Renal cortical epithelial cell (primary cell): Measurements from ENCODE around the gene EFHC1. TPM values are rescaled to one million over a fixed set of nuclear protein-coding genes. Genes with fewer than 3 reads are reported as not detected.

Experiments used
- DNase-seq: peaks from one replicate; pipeline ENCODE4 v3.0.0-alpha.2; 2011; ENCODE audit warnings: low read depth
- total RNA-seq: library from RNA; depleted of rRNA; stranded (reverse); fragments of >200 nt; gene quantifications from 2 replicates; pipeline ENCODE4 v1.2.3, GENCODE V29; 2014

EFHC1 gene
- total RNA-seq, 1 donor from 2014 or later, result 50.2 TPM

- no peak for DNase-seq
These were observed 119.5 kb downstream of the EFHC1 start for GRCh38 chr6:52539607-52540006.

- DNase-seq, result no peak
These were observed 120.3 kb downstream of the EFHC1 start for GRCh38 chr6:52540286-52540902.

GRCh38 chr6:52541135-52541534, 121.0 kb downstream of the EFHC1 start:
- DNase-seq, result no peak

- DNase-seq, result no peak
These were observed 123.1 kb downstream of the EFHC1 start for GRCh38 chr6:52543262-52543661.

- DNase-seq, result peak; percentile 50
These were observed 123.8 kb downstream of the EFHC1 start for GRCh38 chr6:52543729-52544601.

GRCh38 chr6:52544602-52545405, 124.7 kb downstream of the EFHC1 start:
- DNase-seq, result no peak

DNA sequence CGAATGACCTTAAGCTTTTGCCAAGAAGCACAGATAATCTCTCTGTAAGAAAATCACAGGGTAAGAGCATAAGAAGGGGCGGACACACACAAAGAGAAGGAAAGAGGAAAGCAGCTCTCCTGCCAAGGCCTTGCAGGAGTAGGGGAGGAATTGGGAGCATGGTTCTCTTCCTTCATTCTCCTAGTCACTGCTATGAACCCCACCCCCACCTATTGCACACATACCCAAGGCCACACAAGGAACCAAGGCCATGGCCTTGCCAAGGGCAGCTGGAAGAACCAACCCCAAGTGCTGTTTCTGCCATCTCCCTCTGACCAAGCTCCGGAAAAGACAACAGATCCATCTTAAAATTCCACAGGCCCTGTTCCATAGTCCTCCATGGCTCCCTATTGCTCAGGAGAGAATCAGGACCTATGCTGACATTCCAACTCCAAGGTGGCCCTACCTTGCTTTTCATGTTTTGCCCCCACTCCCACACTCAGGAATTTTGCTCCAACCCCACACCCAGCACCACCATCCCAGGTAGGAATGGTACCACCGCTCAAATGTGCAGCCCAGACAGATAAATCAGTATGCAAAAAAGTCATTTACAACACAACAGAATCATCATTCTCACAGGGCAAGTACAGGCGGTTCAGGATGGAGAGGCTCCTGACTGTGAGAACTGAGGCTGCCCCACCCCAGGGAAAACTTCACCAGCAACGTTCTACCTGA, 125.4 kb downstream of the EFHC1 start:
- DNase-seq, result no peak

- DNase-seq, result no peak
These were observed 126.0 kb downstream of the EFHC1 start for GRCh38 chr6:52546192-52546591.

GRCh38 chr6:52546678-52547077, 126.5 kb downstream of the EFHC1 start:
- DNase-seq, result no peak

- DNase-seq, result no peak
These were observed 127.7 kb downstream of the EFHC1 start for GRCh38 chr6:52547647-52548352.

DNA sequence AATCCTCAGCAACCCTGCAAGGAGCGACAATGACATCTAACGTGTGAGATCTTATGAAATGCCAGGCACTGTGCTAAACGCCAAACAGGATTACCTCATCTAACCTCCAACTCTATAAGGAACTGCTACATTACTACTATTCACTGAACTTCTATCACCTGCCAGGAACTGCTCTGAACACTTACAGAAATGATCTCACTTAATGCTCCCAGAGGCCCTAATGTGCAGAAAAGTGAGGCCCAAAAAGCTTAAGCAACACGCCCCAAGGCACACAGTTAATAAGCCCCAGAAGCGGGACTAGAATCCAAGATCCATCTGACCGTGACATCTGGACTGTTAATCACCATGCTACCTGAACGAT, 128.2 kb downstream of the EFHC1 start:
- DNase-seq, result no peak

- DNase-seq, result no peak
These were observed 128.9 kb downstream of the EFHC1 start for GRCh38 chr6:52548999-52549398.

GRCh38 chr6:52549428-52549827, 129.3 kb downstream of the EFHC1 start:
- no peak for DNase-seq

DNA sequence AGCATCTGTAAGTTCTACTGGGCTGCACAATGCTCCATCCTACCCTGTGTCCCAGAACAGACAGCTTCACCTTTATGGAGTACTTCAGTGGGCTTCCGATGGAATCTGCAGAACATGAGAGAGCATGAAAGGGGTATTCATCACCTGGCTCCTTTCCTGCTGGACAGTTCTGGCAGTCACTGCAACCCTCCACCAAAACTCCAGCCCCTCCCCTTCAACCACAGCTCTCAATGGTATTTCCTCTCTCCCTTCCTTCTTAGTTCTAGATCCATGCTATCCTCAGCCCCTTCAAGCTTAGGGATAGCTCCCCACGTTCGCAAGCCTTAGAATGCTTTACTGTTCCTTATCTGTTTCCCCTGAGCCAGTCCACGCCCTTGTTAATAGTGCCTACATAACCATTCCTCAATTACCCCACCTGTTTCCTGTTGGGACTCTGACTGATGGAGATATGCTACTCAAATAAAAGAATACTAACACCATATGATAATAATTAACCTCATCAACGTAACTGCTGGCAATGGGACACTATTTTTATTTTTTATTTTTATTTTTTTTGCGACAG, 130.0 kb downstream of the EFHC1 start:
- no peak for DNase-seq

DNA sequence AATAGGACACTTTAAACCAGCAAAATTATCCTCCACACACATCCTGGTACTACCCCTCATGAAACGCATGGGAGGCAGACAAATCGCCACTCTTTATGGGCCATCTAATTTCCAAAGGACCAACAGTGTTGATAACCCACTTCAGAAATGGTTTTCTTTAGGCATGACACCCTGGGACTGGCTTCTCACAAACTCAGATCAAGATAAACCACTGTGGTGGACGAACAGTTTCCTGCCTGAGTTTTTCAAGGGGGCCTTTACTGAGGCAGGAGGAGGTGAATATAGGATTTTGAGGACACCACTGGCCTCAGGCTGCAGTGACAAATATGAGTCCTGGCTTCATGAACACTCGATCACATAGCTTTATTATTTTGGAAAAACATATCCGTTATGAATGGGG, 130.7 kb downstream of the EFHC1 start:
- DNase-seq, result no peak

- DNase-seq, result peak; percentile 90
These were observed 131.5 kb downstream of the EFHC1 start for GRCh38 chr6:52551483-52552277.

- no peak for DNase-seq
These were observed 132.1 kb downstream of the EFHC1 start for GRCh38 chr6:52552278-52552643.

GRCh38 chr6:52553158-52553557, 133.0 kb downstream of the EFHC1 start:
- no peak for DNase-seq

DNA sequence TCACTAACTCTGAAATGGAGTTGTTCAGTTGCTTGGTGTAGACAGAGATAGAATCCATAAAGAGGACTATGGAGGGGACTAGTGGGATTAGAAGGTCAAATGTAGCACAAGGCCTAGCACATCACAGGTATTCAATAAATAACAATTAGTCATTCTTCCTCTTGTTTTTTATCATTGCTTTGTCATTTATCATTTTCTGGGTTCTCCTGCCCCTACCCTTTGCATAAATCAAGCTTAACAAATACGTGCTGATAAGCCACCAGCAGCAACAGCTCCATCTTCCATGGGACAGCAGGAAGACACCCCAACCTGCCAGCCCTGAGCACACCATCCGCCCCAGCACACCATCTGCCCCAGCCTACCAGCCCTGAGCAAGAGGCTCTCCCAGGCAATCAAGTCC, 133.6 kb downstream of the EFHC1 start:
- no peak for DNase-seq

GRCh38 chr6:52554684-52555280, 134.6 kb downstream of the EFHC1 start:
- no peak for DNase-seq
